NB4 (cell line): ENCODE results near the gene ACTBL2.

Experiments
- CTCF ChIP-seq: IDR thresholded peaks from one replicate; pipeline ENCODE4 v1.5.1; 2012; ENCODE audit warnings: low read depth, low read length
- POLR2A ChIP-seq: IDR thresholded peaks from 2 replicates; pipeline ENCODE4 v1.6.1; 2011; ENCODE audit warnings: mild to moderate bottlenecking; ENCODE audit not compliant: insufficient read length; ENCODE audit errors: extremely low read depth

- no peak for TF ChIP-seq CTCF
- no peak for TF ChIP-seq POLR2A
Measured at GRCh38 chr5:57434683-57435082, 47.9 kb downstream of the ACTBL2 start.
